HepG2 (cell line): ENCODE data around the gene RNASE7. TPM values are rescaled to one million over a fixed set of nuclear protein-coding genes. Genes with fewer than 3 reads are reported as not detected.

Experiments
- ATAC-seq: fragments of 200-7000 bp; cut with Tn5 transposase; 3 replicates; pipeline ENCODE4 v1.9.1; 2020; ENCODE audit warnings: mild to moderate bottlenecking, moderate library complexity
- BruUV-seq: library from RNA; stranded (reverse); fragments of 400-500 nt; replicated peaks from 2 replicates; lab custom pipeline; 2021; lab: Mats Ljungman, UMichigan
- CTCF ChIA-PET: fragments of 300-600 bp; formaldehyde crosslinking; extraction: SDS; loops from one replicate; lab custom pipeline; 2021; ENCODE audit warnings: low total read pairs, inconsistent platforms, low intra/inter-chr PET ratio; lab: Yijun Ruan, JAX
- POLR2A ChIA-PET: fragments of 350-600 bp; sonication (Branson Sonifier 250); formaldehyde crosslinking; loops from one replicate; lab custom pipeline; 2020; ENCODE audit warnings: antibody characterized with exemption, inconsistent platforms; lab: Yijun Ruan, JAX
- DNase-seq: peaks from one replicate; pipeline ENCODE4 v3.0.0-alpha.2; 2015; ENCODE audit warnings: low spot score
- FAIRE-seq: peaks from 3 replicates; lab custom pipeline; 2011; peaks lifted over from hg19 to GRCh38; lab: Jason Lieb, UNC
- H2AFZ ChIP-seq: one replicate; pipeline ENCODE4 v1.6.1; 2011; ENCODE audit warnings: low read length, inconsistent platforms
- H3K27ac ChIP-seq: fragments of 300-600 bp; 3 replicates; pipeline ENCODE4 v1.8.0; 2011; ENCODE audit warnings: mixed run types, mild to moderate bottlenecking, mixed read lengths, low read length, inconsistent platforms; ENCODE audit not compliant: insufficient read depth; ENCODE audit errors: extremely low read length
- H3K27me3 ChIP-seq, 2 experiments: fragments of 200-600 bp in 1 of 2; 2 replicates in 1 of 2; 3 replicates in 1 of 2; pipeline versions ENCODE4 v1.6.0 to v1.8.0; 2011; ENCODE audit warnings: low read length in 2 of 2, mild to moderate bottlenecking in 2 of 2, moderate library complexity in 2 of 2, inconsistent platforms in 1 of 2; ENCODE audit not compliant: insufficient read depth in 2 of 2, control insufficient read depth in 1 of 2
- H3K36me3 ChIP-seq, 2 experiments: fragments of 200-600 bp in 1 of 2; replicated peaks in 1 of 2; 2 replicates in 1 of 2; 3 replicates in 1 of 2; pipeline versions ENCODE4 v1.5.1 to v1.8.0; 2011; ENCODE audit warnings: low read length in 2 of 2, inconsistent platforms in 1 of 2; ENCODE audit not compliant: insufficient read depth in 2 of 2, control insufficient read depth in 1 of 2
- H3K4me1 ChIP-seq: 2 replicates; pipeline ENCODE4 v1.5.1; 2012; ENCODE audit warnings: low read length, inconsistent platforms; ENCODE audit not compliant: insufficient read depth
- H3K4me2 ChIP-seq: 2 replicates; pipeline ENCODE4 v1.6.0; 2011; ENCODE audit warnings: low read depth, low read length, inconsistent platforms
- H3K4me3 ChIP-seq, 3 experiments: fragments of 200-600 bp in 1 of 3; sonication (generic), shearing (Covaris generic) in 1 of 3; replicated peaks in 1 of 3; 2 replicates each; pipeline ENCODE4 v1.5.1; 2011 to 2016; ENCODE audit warnings: low read length in 3 of 3, inconsistent platforms in 2 of 3, low read depth in 2 of 3, mild to moderate bottlenecking in 2 of 3, control low read depth in 1 of 3, mixed read lengths in 1 of 3; ENCODE audit not compliant: insufficient read depth in 1 of 3
- H3K79me2 ChIP-seq: one replicate; pipeline ENCODE4 v1.6.1; 2011; ENCODE audit warnings: low read length, inconsistent platforms; ENCODE audit not compliant: insufficient read depth
- H3K9ac ChIP-seq: 2 replicates; pipeline ENCODE4 v1.6.0; 2011; ENCODE audit warnings: mild to moderate bottlenecking, low read depth, low read length, inconsistent platforms; ENCODE audit not compliant: insufficient read depth
- H3K9me3 ChIP-seq: 2 replicates; pipeline ENCODE4 v1.5.1; 2012; ENCODE audit warnings: mild to moderate bottlenecking, low read length
- H4K20me1 ChIP-seq: 2 replicates; pipeline ENCODE4 v1.6.0; 2011; ENCODE audit warnings: inconsistent platforms, mild to moderate bottlenecking, low read length, moderate library complexity; ENCODE audit not compliant: insufficient read depth
- CAMTA2 ChIP-seq: sonication (generic); formaldehyde crosslinking; IDR thresholded peaks from 2 replicates; pipeline ENCODE4 v1.4.0; 2020; ENCODE audit warnings: mild to moderate bottlenecking, missing genetic modification reagents, borderline replicate concordance
- IKZF4 ChIP-seq: sonication (generic); formaldehyde crosslinking; IDR thresholded peaks from 2 replicates; pipeline ENCODE4 v1.5.1; 2020; ENCODE audit warnings: borderline replicate concordance, mild to moderate bottlenecking, low read depth, missing genetic modification reagents; ENCODE audit errors: not compliant biosample characterization
- MXI1 ChIP-seq: IDR thresholded peaks from 3 replicates; pipeline ENCODE4 v1.6.1; 2012; ENCODE audit warnings: low read depth, low read length, inconsistent platforms, borderline replicate concordance
- ZNF143 ChIP-seq: sonication (generic); formaldehyde crosslinking; IDR thresholded peaks from 2 replicates; pipeline ENCODE4 v1.4.0; 2020; ENCODE audit warnings: missing genetic modification reagents
- ZNF333 ChIP-seq: sonication (generic); formaldehyde crosslinking; IDR thresholded peaks from 2 replicates; pipeline ENCODE4 v1.4.0; 2020; ENCODE audit warnings: mild to moderate bottlenecking, missing genetic modification reagents, borderline replicate concordance
- ZNF550 ChIP-seq: sonication (generic); formaldehyde crosslinking; IDR thresholded peaks from 2 replicates; pipeline ENCODE4 v1.4.0; 2020; ENCODE audit warnings: mild to moderate bottlenecking, missing genetic modification reagents, borderline replicate concordance
- WGBS: methylation state at CpG from one replicate; pipeline ENCODE4 v1.1.6; 2017; ENCODE audit warnings: low lambda C conversion rate; 5-methylcytosine and 5-hydroxymethylcytosine counted together
- in situ Hi-C: cut with HindIII; loops from 2 replicates; pipeline ENCODE4 v1.10.0; 2017; ENCODE audit warnings: low pct_unique_long_range_greater_than_20kb; ENCODE audit not compliant: extremely low pct_ligation_motif_present
- intact Hi-C: fragments of 100-400 bp; cut with micrococcal nuclease; formaldehyde crosslinking; loops from one replicate; pipeline ENCODE4 v1.10.0; 2022; ENCODE audit not compliant: unreplicated experiment
- polyA plus RNA-seq, 8 experiments: library from polyadenylated mRNA; depleted of rRNA in 3 of 8; stranded (reverse) in 7 of 8; unstranded in 1 of 8; fragments of >200 nt; fragmentation: Illumina TruSeq in 4 of 8; extraction: Trizol in 4 of 8; gene quantifications; 2 replicates each; pipeline versions ENCODE4 v1.2.1 to v1.2.3, GENCODE V29; 2011 to 2016; ENCODE audit warnings: low read depth in 4 of 8, missing spikeins in 1 of 8, mixed read lengths in 1 of 8; ENCODE audit not compliant: insufficient read depth in 1 of 8
- total RNA-seq, 5 experiments: library from RNA; depleted of rRNA; stranded (reverse); fragments of >200 nt; fragmentation: Illumina TruSeq; extraction: Trizol; gene quantifications; 2 replicates each; pipeline ENCODE4 v1.2.3, GENCODE V29; 2016; ENCODE audit warnings: low read depth in 1 of 5
- TF ChIP-seq, protein P1 (sequence below): sonication (generic); formaldehyde crosslinking; IDR thresholded peaks from 2 replicates; pipeline ENCODE4 v1.4.0; 2020; ENCODE audit warnings: mild to moderate bottlenecking, missing genetic modification reagents

The RNASE7 gene
- total and polyA plus RNA-seq, 2 of the 13 experiments (the other 11 are each of a cell fraction or from before 2014, with no cell fraction given) = 0.04 TPM; not detected in 1

DNA sequence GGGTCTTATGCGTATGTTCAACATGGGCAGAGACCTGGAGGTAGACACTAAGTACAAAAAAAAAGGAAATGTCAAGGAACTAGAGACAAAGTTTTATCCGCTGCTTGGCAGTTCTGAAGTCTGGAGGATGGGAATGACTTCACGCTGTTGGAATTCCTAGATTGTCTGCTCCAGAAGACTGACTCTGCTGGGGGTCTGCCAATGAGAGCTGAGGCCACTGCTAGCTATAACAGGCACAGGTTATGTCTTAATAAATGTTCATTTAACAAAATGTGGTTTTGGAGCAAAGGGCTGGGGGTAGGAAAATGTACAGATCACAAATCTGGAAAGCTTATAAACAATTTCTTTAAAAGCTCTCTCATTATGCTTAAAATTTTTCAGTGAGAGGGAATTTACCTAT, 21.3 kb downstream of the RNASE7 start:
- intact Hi-C loops = no loop called here
- Histone ChIP-seq H3K4me2 (no peak overlapping the region), H3K9ac (no peak overlapping the region), H4K20me1 (no peaks in the 10 kb centered on the region), H3K27me3 (no peaks in the 10 kb centered on the region), H3K27ac (no peak overlapping the region), H3K36me3 (no peaks in the 10 kb centered on the region), H2AFZ (no peak overlapping the region), H3K79me2 (no peaks in the 10 kb centered on the region), H3K9me3 (no peaks in the 10 kb centered on the region), H3K4me3 (no peak overlapping the region), H3K4me1 (peaks cover 87% of the 10 kb centered on the region)
- no peak for ATAC-seq
- WGBS = 83% methylated on average over 3 of the region's 3 CpGs
- no peak for DNase-seq
- FAIRE-seq = no peak
- in situ Hi-C loops = no loop called here
- BruUV-seq = no TSS peak
- CTCF ChIA-PET = no interaction called here
- no peak for TF ChIP-seq CAMTA2 (CRISPR knock-in tag)
- no peak for TF ChIP-seq ZNF550
- TF ChIP-seq ZNF333 (CRISPR knock-in tag) = no peak
- no peak for TF ChIP-seq IKZF4 (CRISPR knock-in tag)
- no peak for TF ChIP-seq MXI1
- TF ChIP-seq, protein P1, sequence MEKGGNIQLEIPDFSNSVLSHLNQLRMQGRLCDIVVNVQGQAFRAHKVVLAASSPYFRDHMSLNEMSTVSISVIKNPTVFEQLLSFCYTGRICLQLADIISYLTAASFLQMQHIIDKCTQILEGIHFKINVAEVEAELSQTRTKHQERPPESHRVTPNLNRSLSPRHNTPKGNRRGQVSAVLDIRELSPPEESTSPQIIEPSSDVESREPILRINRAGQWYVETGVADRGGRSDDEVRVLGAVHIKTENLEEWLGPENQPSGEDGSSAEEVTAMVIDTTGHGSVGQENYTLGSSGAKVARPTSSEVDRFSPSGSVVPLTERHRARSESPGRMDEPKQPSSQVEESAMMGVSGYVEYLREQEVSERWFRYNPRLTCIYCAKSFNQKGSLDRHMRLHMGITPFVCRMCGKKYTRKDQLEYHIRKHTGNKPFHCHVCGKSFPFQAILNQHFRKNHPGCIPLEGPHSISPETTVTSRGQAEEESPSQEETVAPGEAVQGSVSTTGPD (CRISPR knock-in tag) = no peak
- no peak for TF ChIP-seq ZNF143 (CRISPR knock-in tag)
- POLR2A ChIA-PET = interaction anchor here (1.3 to 2.1 kb wide), 3 partner anchors 10 to 376 kb away, joined by 3 to 10 read pairs (median 4); no protein-coding TSS in a partner anchor
